Naive thymus-derived CD4-positive, alpha-beta T cell (primary cell): ENCODE results near the gene NADK2. TPM values are rescaled to one million over a fixed set of nuclear protein-coding genes. Genes with fewer than 3 reads are reported as not detected.

ENCODE experiments used
- ATAC-seq: fragments of 150-1000 bp; cut with Tn5 transposase; 2 replicates; pipeline ENCODE4 v1.10.0; 2021; ENCODE audit warnings: mild to moderate bottlenecking, moderate library complexity
- CTCF ChIA-PET: fragments of 350-600 bp; sonication (Branson Sonifier 250); formaldehyde crosslinking; loops from one replicate; lab custom pipeline; 2021; ENCODE audit warnings: antibody characterized with exemption; lab: Charles Lee
- POLR2A ChIA-PET: fragments of 350-600 bp; sonication (Branson Sonifier 250); formaldehyde crosslinking; loops from one replicate; lab custom pipeline; 2021; ENCODE audit warnings: antibody characterized with exemption, inconsistent platforms; lab: Charles Lee
- DNase-seq, 9 donors: peaks; one replicate each; pipeline versions ENCODE4 v3.0.0 to v3.0.0-alpha.2; 2020 to 2022; ENCODE audit warnings: mixed read lengths in 1 of 9
- H3K27ac ChIP-seq: one replicate; pipeline ENCODE4 v1.7.0; 2013; ENCODE audit warnings: mild to moderate bottlenecking, low read depth, low read length, moderate library complexity
- H3K27me3 ChIP-seq, 2 donors: one replicate each; pipeline ENCODE4 v1.7.0; 2013; ENCODE audit warnings: low read length in 2 of 2, mild to moderate bottlenecking in 2 of 2, moderate library complexity in 2 of 2; ENCODE audit not compliant: control insufficient read depth in 2 of 2, insufficient read depth in 2 of 2
- H3K36me3 ChIP-seq, 3 experiments: 1 replicate in 2 of 3; 2 replicates in 1 of 3; pipeline ENCODE4 v1.7.0; 2013; ENCODE audit warnings: low read length in 3 of 3, mild to moderate bottlenecking in 3 of 3, moderate library complexity in 1 of 3; ENCODE audit not compliant: insufficient read depth in 3 of 3, control insufficient read depth in 2 of 3
- H3K4me1 ChIP-seq, 2 donors: one replicate each; pipeline ENCODE4 v1.7.0; 2013; ENCODE audit warnings: low read length in 2 of 2, mild to moderate bottlenecking in 2 of 2, moderate library complexity in 1 of 2; ENCODE audit not compliant: control insufficient read depth in 2 of 2, insufficient read depth in 2 of 2
- H3K4me3 ChIP-seq: 2 replicates; pipeline ENCODE4 v1.7.0; 2013; ENCODE audit warnings: mild to moderate bottlenecking, low read length
- H3K9me3 ChIP-seq, 3 experiments: 1 replicate in 2 of 3; 2 replicates in 1 of 3; pipeline ENCODE4 v1.7.0; 2013; ENCODE audit warnings: low read length in 3 of 3; ENCODE audit not compliant: control insufficient read depth in 2 of 3
- H3K27ac Mint-ChIP-seq, 9 donors: one replicate each; pipeline ENCODE4 v1.8.0; 2020 to 2022; ENCODE audit warnings: mixed read lengths in 9 of 9, mild to moderate bottlenecking in 8 of 9, moderate library complexity in 5 of 9, inconsistent platforms in 2 of 9
- H3K27me3 Mint-ChIP-seq, 5 donors: one replicate each; pipeline ENCODE4 v1.8.0; 2021 to 2022; ENCODE audit warnings: mixed read lengths in 5 of 5, mild to moderate bottlenecking in 1 of 5
- H3K36me3 Mint-ChIP-seq, 5 donors: one replicate each; pipeline ENCODE4 v1.8.0; 2020 to 2022; ENCODE audit warnings: mixed read lengths in 5 of 5, mild to moderate bottlenecking in 3 of 5, inconsistent platforms in 1 of 5
- H3K4me1 Mint-ChIP-seq, 7 donors: one replicate each; pipeline ENCODE4 v1.8.0; 2020 to 2022; ENCODE audit warnings: mixed read lengths in 7 of 7, mild to moderate bottlenecking in 3 of 7, inconsistent platforms in 1 of 7
- H3K4me3 Mint-ChIP-seq, 10 donors: one replicate each; pipeline ENCODE4 v1.8.0; 2020 to 2022; ENCODE audit warnings: mild to moderate bottlenecking in 10 of 10, mixed read lengths in 10 of 10, moderate library complexity in 6 of 10, inconsistent platforms in 2 of 10
- H3K9me3 Mint-ChIP-seq, 11 donors: one replicate each; pipeline ENCODE4 v1.8.0; 2020 to 2022; ENCODE audit warnings: mixed read lengths in 11 of 11, mild to moderate bottlenecking in 4 of 11, inconsistent platforms in 1 of 11, moderate library complexity in 1 of 11
- intact Hi-C, 2 donors: fragments of 100-400 bp; cut with micrococcal nuclease; formaldehyde crosslinking; loops; one replicate each; pipeline ENCODE4 v1.15.1; 2023
- polyA plus RNA-seq, 2 donors: library from polyadenylated mRNA; unstranded; fragments of 300-500 nt; fragmentation: Illumina TruSeq; gene quantifications; one replicate each; pipeline ENCODE4 v1.2.3, GENCODE V29; 2021
- total RNA-seq, 6 experiments: library from RNA in 5 of 6; stranded (reverse) in 5 of 6; gene quantifications; 1 replicate in 5 of 6; 2 replicates in 1 of 6; pipeline ENCODE4 v1.2.3 and lab custom pipeline; 2021 to 2026

Gene NADK2
- total and polyA plus RNA-seq, 7 experiments from 2014 or later: 7.0 to 17.8 (median 12.2) TPM

GRCh38 chr5:36250427-36250826 lies 8.7 kb upstream of the NADK2 start:
- Mint-ChIP-seq H3K9me3 (no peaks in the 10 kb centered on the region), H3K4me1 (no peaks in the 10 kb centered on the region), H3K4me3 (no peak overlapping the region), H3K27me3 (peaks cover 0 to 45% (median 5%) of the 10 kb centered on the region in 5 donors), H3K36me3 (no peaks in the 10 kb centered on the region), H3K27ac (no peak overlapping the region)
- H3K27ac ChIP-seq: no peak overlapping the region
- ATAC-seq (no peak), DNase-seq (no peak)
- no peaks in the 10 kb centered on the region for H3K9me3 ChIP-seq
- ChIA-PET POLR2A (no interaction called here), CTCF (no interaction called here)
- intact Hi-C loops: no loop called here
- no peak overlapping the region for H3K4me3 ChIP-seq
- no peaks in the 10 kb centered on the region for H3K4me1 ChIP-seq
- no peaks in the 10 kb centered on the region for H3K27me3 ChIP-seq
- no peaks in the 10 kb centered on the region for H3K36me3 ChIP-seq

- ChIA-PET CTCF (no interaction called here), POLR2A (interaction anchor here (0.6 kb wide), 1 partner anchor 1408 kb away, joined by 3 read pairs; no protein-coding TSS in a partner anchor)
- Mint-ChIP-seq H3K4me1 (peaks cover 7 to 26% (median 21%) of the 10 kb centered on the region in 7 donors), H3K4me3 (no peak overlapping the region), H3K36me3 (no peaks in the 10 kb centered on the region), H3K27ac (no peak overlapping the region), H3K9me3 (no peaks in the 10 kb centered on the region), H3K27me3 (peaks cover 0 to 28% (median 0%) of the 10 kb centered on the region in 5 donors)
- Histone ChIP-seq H3K4me3 (no peak overlapping the region), H3K27me3 (no peaks in the 10 kb centered on the region), H3K4me1 (peaks cover 6 to 8% of the 10 kb centered on the region in 2 donors), H3K36me3 (no peaks in the 10 kb centered on the region), H3K27ac (no peak overlapping the region), H3K9me3 (no peaks in the 10 kb centered on the region)
- DNase-seq (no peak), ATAC-seq (no peak)
- intact Hi-C loops: loop anchor here (10.0 kb wide), 2 partner anchors 171 to 361 kb away; no protein-coding TSS in a partner anchor
Measured at GRCh38 chr5:36246036-36246800, 4.5 kb upstream of the NADK2 start.

GRCh38 chr5:36244076-36244475 lies 2.4 kb upstream of the NADK2 start:
- H3K4me1 Mint-ChIP-seq: peaks cover 21 to 44% (median 37%) of the 10 kb centered on the region in 7 donors
- ChIA-PET POLR2A (no interaction called here), CTCF (interaction anchor here (1.0 kb wide), 1 partner anchor 21 kb away, joined by 5 read pairs; no protein-coding TSS in a partner anchor)
- peak overlapping the region in 8 of 9 donors; percentile 48 to 97 (median 93) for H3K27ac Mint-ChIP-seq
- H3K36me3 Mint-ChIP-seq: no peaks in the 10 kb centered on the region
- H3K9me3 ChIP-seq: no peaks in the 10 kb centered on the region
- H3K36me3 ChIP-seq: no peaks in the 10 kb centered on the region
- H3K9me3 Mint-ChIP-seq: no peaks in the 10 kb centered on the region
- no peak overlapping the region for H3K27ac ChIP-seq
- peaks cover 12 to 14% of the 10 kb centered on the region in 2 donors for H3K4me1 ChIP-seq
- intact Hi-C loops: loop anchor here (5.0 to 10.0 kb wide), 3 partner anchors 169 to 1407 kb away; partner anchors contain the start of gene TTC23L (in 1 of the 2)
- H3K4me3 Mint-ChIP-seq: peak overlapping the region in 9 of 10 donors; percentile 16 to 95 (median 87)
- no peak for ATAC-seq
- peaks cover 0 to 15% (median 0%) of the 10 kb centered on the region in 5 donors for H3K27me3 Mint-ChIP-seq
- no peaks in the 10 kb centered on the region for H3K27me3 ChIP-seq
- DNase-seq: no peak
- no peak overlapping the region for H3K4me3 ChIP-seq

- CTCF ChIA-PET: interaction anchor here (0.6 to 1.0 kb wide), 3 partner anchors 20 to 24 kb away, joined by 3 to 6 read pairs (median 5); no protein-coding TSS in a partner anchor
- H3K27me3 Mint-ChIP-seq: peaks cover 0 to 14% (median 0%) of the 10 kb centered on the region in 5 donors
- ATAC-seq: no peak
- Histone ChIP-seq H3K27ac (no peak overlapping the region), H3K27me3 (no peaks in the 10 kb centered on the region), H3K4me1 (peaks cover 12 to 14% of the 10 kb centered on the region in 2 donors), H3K9me3 (no peaks in the 10 kb centered on the region), H3K4me3 (no peak overlapping the region), H3K36me3 (no peaks in the 10 kb centered on the region)
- no peak for DNase-seq
- H3K4me1 Mint-ChIP-seq: peaks cover 22 to 48% (median 42%) of the 10 kb centered on the region in 7 donors
- no peaks in the 10 kb centered on the region for H3K9me3 Mint-ChIP-seq
- H3K36me3 Mint-ChIP-seq: no peaks in the 10 kb centered on the region
- H3K27ac Mint-ChIP-seq: peak overlapping the region; percentile 32 to 97 (median 91)
- intact Hi-C loops: loop anchor here (2.0 to 10.0 kb wide), 4 partner anchors 169 to 1406 kb away; partner anchors contain the start of gene TTC23L (in 2 of the 2)
- peak overlapping the region; percentile 16 to 95 (median 86) for H3K4me3 Mint-ChIP-seq
- POLR2A ChIA-PET: interaction anchor here (4.3 kb wide), 1 partner anchor 92 kb away, joined by 35 read pairs; the partner anchor contains the start of genes LMBRD2 and SKP2
Measured at GRCh38 chr5:36243653-36244052, 1.9 kb upstream of the NADK2 start.

GRCh38 chr5:36242534-36243485 lies 1.1 kb upstream of the NADK2 start:
- Mint-ChIP-seq H3K27me3 (peaks cover 0 to 10% (median 0%) of the 10 kb centered on the region in 5 donors), H3K36me3 (no peaks in the 10 kb centered on the region), H3K9me3 (no peaks in the 10 kb centered on the region), H3K4me1 (peaks cover 24 to 55% (median 49%) of the 10 kb centered on the region in 7 donors), H3K27ac (peak overlapping the region; percentile 90 to 97 (median 95)), H3K4me3 (peak overlapping the region; percentile 84 to 95 (median 92))
- Histone ChIP-seq H3K9me3 (no peaks in the 10 kb centered on the region), H3K27ac (peak overlapping the region; percentile 97), H3K4me3 (peak overlapping the region; percentile 78), H3K27me3 (no peaks in the 10 kb centered on the region), H3K4me1 (peaks cover 12 to 14% of the 10 kb centered on the region in 2 donors), H3K36me3 (no peaks in the 10 kb centered on the region)
- intact Hi-C loops: loop anchor here (1.0 to 10.0 kb wide), 13 partner anchors 91 to 1406 kb away; partner anchors contain the start of genes NUP155 (in 2 of the 2), TTC23L (in 2 of the 2), BRIX1 (in 1 of the 2) and DNAJC21 (in 1 of the 2)
- POLR2A ChIA-PET: interaction anchor here (1.2 to 4.3 kb wide), 5 partner anchors 17 to 1314 kb away, joined by 3 to 35 read pairs (median 4); partner anchors contain the start of genes DNAJC21, LMBRD2, NIPBL and SKP2
- DNase-seq (peak in 4 of 9 donors; percentile 3 to 25 (median 4)), ATAC-seq (no peak)
- CTCF ChIA-PET: interaction anchor here (0.6 to 1.0 kb wide), 4 partner anchors 21 to 25 kb away, joined by 3 to 6 read pairs (median 5); no protein-coding TSS in a partner anchor
